ENCODE measurements around the gene FLACC1.
"Not testable (repeated sequence)": the region's sequence is repeated elsewhere in the genome, so short reads cannot be mapped to it uniquely, and the experiment has no call there.

The FLACC1 gene

GRCh38 chr2:201320257-201320656, 36.9 kb downstream of the FLACC1 start:
- H3K9me3 ChIP-seq (ENCODE audit: control insufficient read depth, low read length), result peaks cover 7% of the 10 kb centered on the region
- no peaks in the 10 kb centered on the region for H3K36me3 ChIP-seq (ENCODE audit: control insufficient read depth, insufficient read depth, low read length)
- WGBS, 2 experiments (ENCODE audit: insufficient coverage in 2 of 2), result 82 to 100% methylated on average over 2 to 3 of the region's 4 CpGs
- peaks cover 13% of the 10 kb centered on the region for H3K4me1 ChIP-seq (ENCODE audit: control insufficient read depth, insufficient read depth, low read length, poor library complexity, severe bottlenecking)
- no peak overlapping the region for H3K4me3 ChIP-seq (ENCODE audit: extremely low read depth, insufficient read depth, low read length, poor library complexity, severe bottlenecking)
- H3K27ac ChIP-seq (ENCODE audit: low read depth, low read length, severe bottlenecking), result no peak overlapping the region

- Histone ChIP-seq H3K4me3 (ENCODE audit: extremely low read depth, insufficient read depth, low read length, poor library complexity, severe bottlenecking) (no peak overlapping the region), H3K4me1 (ENCODE audit: control insufficient read depth, insufficient read depth, low read length, poor library complexity, severe bottlenecking) (peaks cover 13% of the 10 kb centered on the region), H3K9me3 (ENCODE audit: control insufficient read depth, low read length) (peaks cover 7% of the 10 kb centered on the region), H3K36me3 (ENCODE audit: control insufficient read depth, insufficient read depth, low read length) (no peaks in the 10 kb centered on the region), H3K27ac (ENCODE audit: low read depth, low read length, severe bottlenecking) (no peak overlapping the region)
- WGBS, 2 experiments (ENCODE audit: insufficient coverage in 2 of 2), result 60 to 90% methylated on average over 1 of the region's 2 CpGs
These were observed 37.6 kb downstream of the FLACC1 start for GRCh38 chr2:201319511-201319910.

GRCh38 chr2:201313362-201313761, 43.8 kb downstream of the FLACC1 start:
- no peak overlapping the region for H3K27ac ChIP-seq (ENCODE audit: low read depth, low read length, severe bottlenecking)
- 87 to 94% methylated on average over 4 of the region's 5 CpGs for WGBS, 2 experiments (ENCODE audit: insufficient coverage in 2 of 2)

GRCh38 chr2:201308914-201309313, 48.2 kb downstream of the FLACC1 start:
- no peak overlapping the region for H3K4me3 ChIP-seq (ENCODE audit: extremely low read depth, insufficient read depth, low read length, poor library complexity, severe bottlenecking)

More at GRCh38 chr2:201313362-201313761, 43.8 kb downstream of the FLACC1 start:
- Histone ChIP-seq H3K36me3 (ENCODE audit: control insufficient read depth, insufficient read depth, low read length) (no peaks in the 10 kb centered on the region), H3K4me1 (ENCODE audit: control insufficient read depth, insufficient read depth, low read length, poor library complexity, severe bottlenecking) (no peaks in the 10 kb centered on the region), H3K9me3 (ENCODE audit: control insufficient read depth, low read length) (no peaks in the 10 kb centered on the region), H3K4me3 (ENCODE audit: extremely low read depth, insufficient read depth, low read length, poor library complexity, severe bottlenecking) (no peak overlapping the region)

GRCh38 chr2:201307876-201308275, 49.3 kb downstream of the FLACC1 start:
- Histone ChIP-seq H3K9me3 (ENCODE audit: control insufficient read depth, low read length) (no peaks in the 10 kb centered on the region), H3K4me3 (ENCODE audit: extremely low read depth, insufficient read depth, low read length, poor library complexity, severe bottlenecking) (no peak overlapping the region), H3K4me1 (ENCODE audit: control insufficient read depth, insufficient read depth, low read length, poor library complexity, severe bottlenecking) (no peaks in the 10 kb centered on the region), H3K27ac (ENCODE audit: low read depth, low read length, severe bottlenecking) (no peak overlapping the region), H3K36me3 (ENCODE audit: control insufficient read depth, insufficient read depth, low read length) (no peaks in the 10 kb centered on the region)
- 90 to 100% methylated on average over 2 of the region's 3 CpGs for WGBS, 2 experiments (ENCODE audit: insufficient coverage in 2 of 2)

More at GRCh38 chr2:201308914-201309313, 48.2 kb downstream of the FLACC1 start:
- no peaks in the 10 kb centered on the region for H3K4me1 ChIP-seq (ENCODE audit: control insufficient read depth, insufficient read depth, low read length, poor library complexity, severe bottlenecking)
- H3K27ac ChIP-seq (ENCODE audit: low read depth, low read length, severe bottlenecking), result no peak overlapping the region
- 93 to 100% methylated on average over 3 of the region's 3 CpGs for WGBS, 2 experiments (ENCODE audit: insufficient coverage in 2 of 2)
- H3K9me3 ChIP-seq (ENCODE audit: control insufficient read depth, low read length), result no peaks in the 10 kb centered on the region
- no peaks in the 10 kb centered on the region for H3K36me3 ChIP-seq (ENCODE audit: control insufficient read depth, insufficient read depth, low read length)

GRCh38 chr2:201299929-201300328, 57.2 kb downstream of the FLACC1 start:
- H3K36me3 ChIP-seq (ENCODE audit: control insufficient read depth, insufficient read depth, low read length); H3K4me3 ChIP-seq (ENCODE audit: extremely low read depth, insufficient read depth, low read length, poor library complexity, severe bottlenecking); H3K27ac ChIP-seq (ENCODE audit: low read depth, low read length, severe bottlenecking); H3K9me3 ChIP-seq (ENCODE audit: control insufficient read depth, low read length); H3K4me1 ChIP-seq (ENCODE audit: control insufficient read depth, insufficient read depth, low read length, poor library complexity, severe bottlenecking): not testable (repeated sequence)
- 94 to 97% methylated on average over 9 to 11 of the region's 11 CpGs for WGBS, 2 experiments (ENCODE audit: insufficient coverage in 2 of 2)

GRCh38 chr2:201298462-201299052, 58.6 kb downstream of the FLACC1 start:
- WGBS, 2 experiments (ENCODE audit: insufficient coverage in 2 of 2), result 71 to 92% methylated on average over 1 to 3 of the region's 3 CpGs
- H3K4me1 ChIP-seq (ENCODE audit: control insufficient read depth, insufficient read depth, low read length, poor library complexity, severe bottlenecking), result no peaks in the 10 kb centered on the region
- no peaks in the 10 kb centered on the region for H3K36me3 ChIP-seq (ENCODE audit: control insufficient read depth, insufficient read depth, low read length)
- no peak overlapping the region for H3K27ac ChIP-seq (ENCODE audit: low read depth, low read length, severe bottlenecking)
- H3K4me3 ChIP-seq (ENCODE audit: extremely low read depth, insufficient read depth, low read length, poor library complexity, severe bottlenecking), result no peak overlapping the region
- H3K9me3 ChIP-seq (ENCODE audit: control insufficient read depth, low read length), result no peaks in the 10 kb centered on the region

GRCh38 chr2:201290457-201291148, 66.5 kb downstream of the FLACC1 start:
- not testable (repeated sequence) for H3K4me1 ChIP-seq (ENCODE audit: control insufficient read depth, insufficient read depth, low read length, poor library complexity, severe bottlenecking); H3K4me3 ChIP-seq (ENCODE audit: extremely low read depth, insufficient read depth, low read length, poor library complexity, severe bottlenecking); H3K9me3 ChIP-seq (ENCODE audit: control insufficient read depth, low read length); H3K27ac ChIP-seq (ENCODE audit: low read depth, low read length, severe bottlenecking)
- peaks cover 33% of the 10 kb centered on the region for H3K36me3 ChIP-seq (ENCODE audit: control insufficient read depth, insufficient read depth, low read length)
- 93 to 96% methylated on average over 9 to 13 of the region's 15 CpGs for WGBS, 2 experiments (ENCODE audit: insufficient coverage in 2 of 2)

GRCh38 chr2:201285499-201285898, 71.6 kb downstream of the FLACC1 start:
- Histone ChIP-seq H3K27ac (ENCODE audit: low read depth, low read length, severe bottlenecking) (no peak overlapping the region), H3K9me3 (ENCODE audit: control insufficient read depth, low read length) (peaks cover 2% of the 10 kb centered on the region), H3K4me3 (ENCODE audit: extremely low read depth, insufficient read depth, low read length, poor library complexity, severe bottlenecking) (no peak overlapping the region), H3K36me3 (ENCODE audit: control insufficient read depth, insufficient read depth, low read length) (peaks cover 43% of the 10 kb centered on the region), H3K4me1 (ENCODE audit: control insufficient read depth, insufficient read depth, low read length, poor library complexity, severe bottlenecking) (no peaks in the 10 kb centered on the region)
- 100% methylated on average over 1 of the region's 1 CpG for WGBS, 2 experiments (ENCODE audit: insufficient coverage in 2 of 2)

GRCh38 chr2:201280191-201281040, 76.7 kb downstream of the FLACC1 start:
- Histone ChIP-seq H3K9me3 (ENCODE audit: control insufficient read depth, low read length) (no peaks in the 10 kb centered on the region), H3K4me3 (ENCODE audit: extremely low read depth, insufficient read depth, low read length, poor library complexity, severe bottlenecking) (no peak overlapping the region), H3K27ac (ENCODE audit: low read depth, low read length, severe bottlenecking) (no peak overlapping the region), H3K4me1 (ENCODE audit: control insufficient read depth, insufficient read depth, low read length, poor library complexity, severe bottlenecking) (no peaks in the 10 kb centered on the region), H3K36me3 (ENCODE audit: control insufficient read depth, insufficient read depth, low read length) (peaks cover 32% of the 10 kb centered on the region)
- no CpG with 5 or more reads among the region's 3 CpGs for WGBS, 2 experiments (ENCODE audit: insufficient coverage in 2 of 2)

Data from mesodermal cell (in vitro differentiated cells).